ENCODE measurements around the gene SREBF1. TPM values are rescaled to one million over a fixed set of nuclear protein-coding genes. Genes with fewer than 3 reads are reported as not detected.

SREBF1 gene
- total RNA-seq, 1 experiment from 2014 or later, result 74.1 TPM

- no peak overlapping the region for H3K4me3 ChIP-seq
- no peaks in the 10 kb centered on the region for H3K9me3 ChIP-seq (replicated peaks)
- H3K4me1 ChIP-seq, result peaks cover 23% of the 10 kb centered on the region
- no peak overlapping the region for H3K27ac ChIP-seq
- H3K36me3 ChIP-seq, result no peaks in the 10 kb centered on the region
- no peaks in the 10 kb centered on the region for H3K27me3 ChIP-seq
- peak; percentile 89 to 95 for DNase-seq
Observed at GRCh38 chr17:17849147-17849820, 12.5 kb upstream of the SREBF1 start.

- H3K4me3 ChIP-seq, result no peak overlapping the region
- peaks cover 31% of the 10 kb centered on the region for H3K4me1 ChIP-seq
- DNase-seq, result no peak
- H3K27ac ChIP-seq, result no peak overlapping the region
- no peaks in the 10 kb centered on the region for H3K36me3 ChIP-seq
- no peaks in the 10 kb centered on the region for H3K9me3 ChIP-seq (replicated peaks)
- no peaks in the 10 kb centered on the region for H3K27me3 ChIP-seq
Observed at GRCh38 chr17:17848311-17849082, 11.7 kb upstream of the SREBF1 start.

GRCh38 chr17:17847726-17848125, 10.9 kb upstream of the SREBF1 start:
- Histone ChIP-seq H3K27ac (no peak overlapping the region), H3K4me1 (peaks cover 32% of the 10 kb centered on the region)

GRCh38 chr17:17847118-17847689, 10.4 kb upstream of the SREBF1 start:
- no peaks in the 10 kb centered on the region for H3K27me3 ChIP-seq
- H3K4me3 ChIP-seq, result no peak overlapping the region
- no peak overlapping the region for H3K27ac ChIP-seq
- no peaks in the 10 kb centered on the region for H3K9me3 ChIP-seq (replicated peaks)
- no peaks in the 10 kb centered on the region for H3K36me3 ChIP-seq
- peaks cover 32% of the 10 kb centered on the region for H3K4me1 ChIP-seq
- DNase-seq, result no peak

More at GRCh38 chr17:17847726-17848125, 10.9 kb upstream of the SREBF1 start:
- H3K36me3 ChIP-seq, result no peaks in the 10 kb centered on the region
- DNase-seq, result no peak
- no peaks in the 10 kb centered on the region for H3K27me3 ChIP-seq
- no peaks in the 10 kb centered on the region for H3K9me3 ChIP-seq (replicated peaks)
- no peak overlapping the region for H3K4me3 ChIP-seq

GRCh38 chr17:17846645-17847044, 9.9 kb upstream of the SREBF1 start:
- H3K9me3 ChIP-seq (replicated peaks), result no peaks in the 10 kb centered on the region
- H3K27ac ChIP-seq, result no peak overlapping the region
- peaks cover 32% of the 10 kb centered on the region for H3K4me1 ChIP-seq
- H3K36me3 ChIP-seq, result no peaks in the 10 kb centered on the region
- no peak for DNase-seq
- no peaks in the 10 kb centered on the region for H3K27me3 ChIP-seq
- no peak overlapping the region for H3K4me3 ChIP-seq

GRCh38 chr17:17846003-17846402, 9.2 kb upstream of the SREBF1 start:
- H3K9me3 ChIP-seq (replicated peaks), result no peaks in the 10 kb centered on the region
- H3K36me3 ChIP-seq, result no peaks in the 10 kb centered on the region
- peaks cover 34% of the 10 kb centered on the region for H3K4me1 ChIP-seq

GRCh38 chr17:17845046-17845775, 8.4 kb upstream of the SREBF1 start:
- H3K4me3 ChIP-seq, result no peak overlapping the region
- no peaks in the 10 kb centered on the region for H3K36me3 ChIP-seq
- H3K4me1 ChIP-seq, result peaks cover 37% of the 10 kb centered on the region
- H3K27me3 ChIP-seq, result no peaks in the 10 kb centered on the region
- no peak for DNase-seq
- H3K9me3 ChIP-seq (replicated peaks), result no peaks in the 10 kb centered on the region
- H3K27ac ChIP-seq, result no peak overlapping the region

More at GRCh38 chr17:17846003-17846402, 9.2 kb upstream of the SREBF1 start:
- Histone ChIP-seq H3K27me3 (no peaks in the 10 kb centered on the region), H3K4me3 (no peak overlapping the region), H3K27ac (no peak overlapping the region)
- DNase-seq, result no peak

GRCh38 chr17:17844500-17844899, 7.7 kb upstream of the SREBF1 start:
- H3K36me3 ChIP-seq, result no peaks in the 10 kb centered on the region
- no peak for DNase-seq
- no peak overlapping the region for H3K27ac ChIP-seq
- peaks cover 32% of the 10 kb centered on the region for H3K4me1 ChIP-seq
- H3K27me3 ChIP-seq, result no peaks in the 10 kb centered on the region
- H3K4me3 ChIP-seq, result no peak overlapping the region
- no peaks in the 10 kb centered on the region for H3K9me3 ChIP-seq (replicated peaks)

- peak; percentile 80 to 87 for DNase-seq
- Histone ChIP-seq H3K36me3 (no peaks in the 10 kb centered on the region), H3K4me3 (no peak overlapping the region), H3K27ac (no peak overlapping the region), H3K4me1 (peaks cover 31% of the 10 kb centered on the region), H3K27me3 (no peaks in the 10 kb centered on the region), H3K9me3 (replicated peaks) (no peaks in the 10 kb centered on the region)
Observed at GRCh38 chr17:17844079-17844478, 7.3 kb upstream of the SREBF1 start.

GRCh38 chr17:17843096-17843495, 6.3 kb upstream of the SREBF1 start:
- no peak overlapping the region for H3K27ac ChIP-seq
- H3K27me3 ChIP-seq, result no peaks in the 10 kb centered on the region
- H3K9me3 ChIP-seq (replicated peaks), result no peaks in the 10 kb centered on the region
- no peaks in the 10 kb centered on the region for H3K36me3 ChIP-seq
- no peak for DNase-seq
- peaks cover 30% of the 10 kb centered on the region for H3K4me1 ChIP-seq
- no peak overlapping the region for H3K4me3 ChIP-seq

- Histone ChIP-seq H3K27me3 (no peaks in the 10 kb centered on the region), H3K4me3 (no peak overlapping the region), H3K4me1 (peaks cover 36% of the 10 kb centered on the region), H3K9me3 (replicated peaks) (no peaks in the 10 kb centered on the region), H3K36me3 (no peaks in the 10 kb centered on the region), H3K27ac (no peak overlapping the region)
- DNase-seq, result no peak
Observed at GRCh38 chr17:17842111-17842876, 5.5 kb upstream of the SREBF1 start.

- H3K4me3 ChIP-seq, result no peak overlapping the region
- no peak overlapping the region for H3K27ac ChIP-seq
- H3K4me1 ChIP-seq, result peaks cover 38% of the 10 kb centered on the region
- no peaks in the 10 kb centered on the region for H3K27me3 ChIP-seq
- H3K9me3 ChIP-seq (replicated peaks), result no peaks in the 10 kb centered on the region
- H3K36me3 ChIP-seq, result no peaks in the 10 kb centered on the region
- no peak for DNase-seq
Observed at GRCh38 chr17:17841601-17842025, 4.8 kb upstream of the SREBF1 start.

- peaks cover 38% of the 10 kb centered on the region for H3K4me1 ChIP-seq
- DNase-seq, result peak; percentile 65 to 70
- peak overlapping the region; percentile 62 for H3K4me3 ChIP-seq
- no peak overlapping the region for H3K27ac ChIP-seq
- H3K9me3 ChIP-seq (replicated peaks), result no peaks in the 10 kb centered on the region
- H3K27me3 ChIP-seq, result no peaks in the 10 kb centered on the region
- no peaks in the 10 kb centered on the region for H3K36me3 ChIP-seq
Observed at GRCh38 chr17:17840751-17841591, 4.2 kb upstream of the SREBF1 start.
